ENCODE measurements around the gene TACC3. TPM values are rescaled to one million over a fixed set of nuclear protein-coding genes. Genes with fewer than 3 reads are reported as not detected.

The TACC3 gene
- total RNA-seq, 1 donor from 2014 or later: 15.9 TPM

GRCh38 chr4:1750381-1751154, 29.2 kb downstream of the TACC3 start:
- DNase-seq (ENCODE audit: low spot score): no peak
- H3K4me1 Mint-ChIP-seq (ENCODE audit: low read depth): no peaks in the 10 kb centered on the region
- H3K36me3 Mint-ChIP-seq (ENCODE audit: low read depth): no peaks in the 10 kb centered on the region
- no peaks in the 10 kb centered on the region for H3K27me3 Mint-ChIP-seq (ENCODE audit: low read depth)
- H3K4me3 Mint-ChIP-seq (ENCODE audit: unreplicated experiment): no peak overlapping the region
- no peaks in the 10 kb centered on the region for H3K9me3 Mint-ChIP-seq (ENCODE audit: low read depth)
- no peak overlapping the region for H3K27ac Mint-ChIP-seq (ENCODE audit: unreplicated experiment)
- TF ChIP-seq CTCF (IDR thresholded peaks at IDR 0.05): no peak

GRCh38 chr4:1751155-1751918, 30.0 kb downstream of the TACC3 start:
- Mint-ChIP-seq H3K4me3 (ENCODE audit: unreplicated experiment) (no peak overlapping the region), H3K27ac (ENCODE audit: unreplicated experiment) (no peak overlapping the region), H3K9me3 (ENCODE audit: low read depth) (no peaks in the 10 kb centered on the region), H3K27me3 (ENCODE audit: low read depth) (no peaks in the 10 kb centered on the region), H3K36me3 (ENCODE audit: low read depth) (no peaks in the 10 kb centered on the region), H3K4me1 (ENCODE audit: low read depth) (no peaks in the 10 kb centered on the region)
- TF ChIP-seq CTCF (IDR thresholded peaks at IDR 0.05): no peak
- DNase-seq (ENCODE audit: low spot score): no peak

GRCh38 chr4:1751919-1752283, 30.6 kb downstream of the TACC3 start:
- Mint-ChIP-seq H3K36me3 (ENCODE audit: low read depth) (no peaks in the 10 kb centered on the region), H3K27me3 (ENCODE audit: low read depth) (no peaks in the 10 kb centered on the region), H3K4me3 (ENCODE audit: unreplicated experiment) (no peak overlapping the region), H3K27ac (ENCODE audit: unreplicated experiment) (no peak overlapping the region), H3K4me1 (ENCODE audit: low read depth) (no peaks in the 10 kb centered on the region), H3K9me3 (ENCODE audit: low read depth) (no peaks in the 10 kb centered on the region)
- DNase-seq (ENCODE audit: low spot score): no peak
- no peak for TF ChIP-seq CTCF (IDR thresholded peaks at IDR 0.05)

- no peak for TF ChIP-seq CTCF (IDR thresholded peaks at IDR 0.05)
- DNase-seq (ENCODE audit: low spot score): no peak
- H3K9me3 Mint-ChIP-seq (ENCODE audit: low read depth): no peaks in the 10 kb centered on the region
- no peaks in the 10 kb centered on the region for H3K36me3 Mint-ChIP-seq (ENCODE audit: low read depth)
- H3K27ac Mint-ChIP-seq (ENCODE audit: unreplicated experiment): no peak overlapping the region
- H3K4me3 Mint-ChIP-seq (ENCODE audit: unreplicated experiment): no peak overlapping the region
- H3K27me3 Mint-ChIP-seq (ENCODE audit: low read depth): no peaks in the 10 kb centered on the region
- no peaks in the 10 kb centered on the region for H3K4me1 Mint-ChIP-seq (ENCODE audit: low read depth)
Measured at GRCh38 chr4:1752284-1753041, 31.1 kb downstream of the TACC3 start.

GRCh38 chr4:1753294-1753696, 32.0 kb downstream of the TACC3 start:
- no peak overlapping the region for H3K27ac Mint-ChIP-seq (ENCODE audit: unreplicated experiment)
- no peak overlapping the region for H3K4me3 Mint-ChIP-seq (ENCODE audit: unreplicated experiment)
- H3K27me3 Mint-ChIP-seq (ENCODE audit: low read depth): no peaks in the 10 kb centered on the region
- DNase-seq (ENCODE audit: low spot score): no peak
- H3K9me3 Mint-ChIP-seq (ENCODE audit: low read depth): no peaks in the 10 kb centered on the region
- H3K4me1 Mint-ChIP-seq (ENCODE audit: low read depth): no peaks in the 10 kb centered on the region
- TF ChIP-seq CTCF (IDR thresholded peaks at IDR 0.05): no peak
- H3K36me3 Mint-ChIP-seq (ENCODE audit: low read depth): no peaks in the 10 kb centered on the region
